ENCODE measurements around the gene MYNN.

The MYNN gene

GRCh38 chr3:169835533-169835932 lies 62.3 kb downstream of the MYNN start:
- TF ChIP-seq ZFX (IDR thresholded peaks at IDR 0.05; ENCODE audit: borderline replicate concordance) (no peak), CTCF (IDR thresholded peaks at IDR 0.05) (no peak)
- no peak overlapping the region for H3K27ac ChIP-seq

- no peak overlapping the region for H3K27ac ChIP-seq
- no peak for TF ChIP-seq ZFX (IDR thresholded peaks at IDR 0.05; ENCODE audit: borderline replicate concordance)
Measured at GRCh38 chr3:169836078-169836941, 63.1 kb downstream of the MYNN start.

- no peak for TF ChIP-seq ZFX (IDR thresholded peaks at IDR 0.05; ENCODE audit: borderline replicate concordance)
- no peak for TF ChIP-seq CTCF (IDR thresholded peaks at IDR 0.05)
Measured at GRCh38 chr3:169836942-169837275, 63.7 kb downstream of the MYNN start.

GRCh38 chr3:169838511-169839030 lies 65.4 kb downstream of the MYNN start:
- TF ChIP-seq CTCF (IDR thresholded peaks at IDR 0.05) (no peak), ZFX (IDR thresholded peaks at IDR 0.05; ENCODE audit: borderline replicate concordance) (no peak)
- no peak overlapping the region for H3K27ac ChIP-seq

More at GRCh38 chr3:169836942-169837275, 63.7 kb downstream of the MYNN start:
- no peak overlapping the region for H3K27ac ChIP-seq

All from 22Rv1 (cell line).